ACC112 (cell line): ENCODE data around the gene MRPS7.

Experiments
- H2AFZ ChIP-seq: fragments of 200-600 bp; sonication (generic); one replicate; pipeline ENCODE4 v1.6.0; 2017; ENCODE audit warnings: antibody characterized with exemption, low read length; ENCODE audit not compliant: unreplicated experiment
- H3K27ac ChIP-seq: fragments of 200-600 bp; sonication (generic); 2 replicates; pipeline ENCODE4 v1.5.1; 2014; ENCODE audit warnings: low read depth, mild to moderate bottlenecking, antibody characterized with exemption, low read length, moderate library complexity
- H3K27me3 ChIP-seq: fragments of 200-600 bp; sonication (generic); 2 replicates; pipeline ENCODE4 v1.6.1; 2014; ENCODE audit warnings: mild to moderate bottlenecking, antibody characterized with exemption, low read length, moderate library complexity, mixed read lengths; ENCODE audit not compliant: insufficient read depth
- H3K36me3 ChIP-seq: fragments of 200-600 bp; sonication (generic); 2 replicates; pipeline ENCODE4 v1.6.1; 2016; ENCODE audit warnings: mild to moderate bottlenecking, antibody characterized with exemption, low read length, moderate library complexity, mixed read lengths; ENCODE audit not compliant: insufficient read depth
- H3K4me1 ChIP-seq: fragments of 200-600 bp; sonication (generic); one replicate; pipeline ENCODE4 v1.6.1; 2016; ENCODE audit warnings: low read length, mixed read lengths; ENCODE audit not compliant: insufficient read depth, unreplicated experiment, control insufficient read depth
- H3K4me3 ChIP-seq: fragments of 200-600 bp; sonication (generic); 2 replicates; pipeline ENCODE4 v1.5.1; 2014; ENCODE audit warnings: mild to moderate bottlenecking, low read depth, low read length
- H3K79me2 ChIP-seq: fragments of 200-600 bp; sonication (generic); one replicate; pipeline ENCODE4 v1.6.0; 2016; ENCODE audit warnings: low read length; ENCODE audit not compliant: control insufficient read depth, unreplicated experiment, insufficient read depth

Gene MRPS7

GRCh38 chr17:75260641-75261335 lies 891 bp upstream of the MRPS7 start:
- H2AFZ ChIP-seq: peak overlapping the region; percentile 35
- peak overlapping the region; percentile 94 for H3K27ac ChIP-seq
- H3K4me3 ChIP-seq: peak overlapping the region; percentile 94
- peaks cover 17% of the 10 kb centered on the region for H3K4me1 ChIP-seq
- peaks cover 60% of the 10 kb centered on the region for H3K79me2 ChIP-seq
- no peaks in the 10 kb centered on the region for H3K27me3 ChIP-seq
- peaks cover 4% of the 10 kb centered on the region; the same call in 1 of the 2 replicates for H3K36me3 ChIP-seq

DNA sequence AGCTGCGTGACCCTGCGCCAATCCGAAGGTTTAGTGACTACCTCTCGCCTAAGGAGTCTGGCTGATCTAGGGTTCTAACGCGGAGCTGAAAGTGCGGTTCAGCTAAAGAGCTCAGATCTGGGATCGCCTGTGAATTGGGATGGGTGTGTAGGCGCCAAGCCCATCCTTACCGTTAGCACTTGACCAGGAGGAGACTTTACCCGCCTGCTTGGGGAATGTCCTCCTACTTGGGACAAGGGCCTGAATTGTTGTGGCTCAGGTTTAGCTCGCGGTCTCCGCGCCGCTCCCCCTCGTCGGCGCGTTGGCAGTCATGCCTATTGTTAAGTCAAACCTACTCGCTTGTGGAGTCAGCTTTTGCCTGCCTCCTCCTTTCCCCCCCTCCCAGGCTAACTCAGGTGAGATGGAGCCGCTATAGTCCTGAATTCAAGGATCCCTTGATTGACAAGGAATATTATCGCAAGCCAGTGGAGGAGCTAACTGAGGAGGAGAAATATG lies 480 bp downstream of the MRPS7 start:
- Histone ChIP-seq H3K27ac (peak overlapping the region; percentile 94), H3K27me3 (no peaks in the 10 kb centered on the region), H3K36me3 (peaks cover 9% of the 10 kb centered on the region; the same call in 1 of the 2 replicates), H2AFZ (peak overlapping the region; percentile 95), H3K79me2 (peaks cover 56% of the 10 kb centered on the region), H3K4me1 (peaks cover 17% of the 10 kb centered on the region), H3K4me3 (peak overlapping the region; percentile 94)

GRCh38 chr17:75263055-75263454 lies 1.4 kb downstream of the MRPS7 start:
- Histone ChIP-seq H2AFZ (no peak overlapping the region), H3K79me2 (peaks cover 50% of the 10 kb centered on the region), H3K4me3 (peak overlapping the region; percentile 94), H3K27ac (no peak overlapping the region), H3K27me3 (no peaks in the 10 kb centered on the region), H3K36me3 (peaks cover 9% of the 10 kb centered on the region; the same call in 1 of the 2 replicates), H3K4me1 (peaks cover 17% of the 10 kb centered on the region)

DNA sequence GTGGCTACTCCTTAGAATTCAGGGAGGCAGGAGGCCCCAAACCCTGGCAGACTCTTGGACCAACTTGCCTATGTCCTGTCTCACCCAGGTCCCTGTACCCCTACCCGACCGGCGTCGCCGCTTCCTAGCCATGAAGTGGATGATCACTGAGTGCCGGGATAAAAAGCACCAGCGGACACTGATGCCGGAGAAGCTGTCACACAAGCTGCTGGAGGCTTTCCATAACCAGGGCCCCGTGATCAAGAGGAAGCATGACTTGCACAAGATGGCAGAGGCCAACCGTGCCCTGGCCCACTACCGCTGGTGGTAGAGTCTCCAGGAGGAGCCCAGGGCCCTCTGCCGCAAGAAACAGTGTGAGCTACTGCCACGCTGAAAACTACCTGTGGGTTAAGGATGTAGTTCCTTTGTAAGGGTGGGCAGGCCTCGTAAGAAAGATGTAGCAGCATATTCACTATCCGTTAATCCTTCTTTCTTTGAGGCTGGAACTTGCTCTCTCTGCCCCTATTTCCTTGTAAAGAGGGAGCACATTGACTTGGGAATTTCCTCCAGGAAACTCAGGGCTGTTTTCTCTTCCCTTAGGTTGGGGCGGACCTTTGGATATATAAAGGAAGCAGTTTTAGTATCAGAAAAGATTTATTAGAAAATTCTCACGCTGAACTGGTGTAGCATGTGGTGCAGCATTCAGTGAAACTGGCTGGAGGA lies 4.1 kb downstream of the MRPS7 start:
- peaks cover 13% of the 10 kb centered on the region for H3K4me1 ChIP-seq
- H3K36me3 ChIP-seq: peaks cover 9% of the 10 kb centered on the region; the same call in 1 of the 2 replicates
- H3K79me2 ChIP-seq: peaks cover 24% of the 10 kb centered on the region

GRCh38 chr17:75266316-75267152 lies 4.9 kb downstream of the MRPS7 start:
- H3K4me1 ChIP-seq: peaks cover 13% of the 10 kb centered on the region
- no peak overlapping the region for H3K27ac ChIP-seq
- peaks cover 9% of the 10 kb centered on the region; the same call in 1 of the 2 replicates for H3K36me3 ChIP-seq
- H3K79me2 ChIP-seq: peaks cover 19% of the 10 kb centered on the region
- H2AFZ ChIP-seq: no peak overlapping the region
- H3K4me3 ChIP-seq: no peak overlapping the region
- no peaks in the 10 kb centered on the region for H3K27me3 ChIP-seq

More for the DNA sequence above, 4.1 kb downstream of the MRPS7 start:
- Histone ChIP-seq H2AFZ (no peak overlapping the region), H3K27me3 (no peaks in the 10 kb centered on the region), H3K4me3 (no peak overlapping the region), H3K27ac (no peak overlapping the region)

GRCh38 chr17:75267153-75267410 lies 5.4 kb downstream of the MRPS7 start:
- no peak overlapping the region for H2AFZ ChIP-seq
- H3K4me3 ChIP-seq: no peak overlapping the region
- peaks cover 15% of the 10 kb centered on the region for H3K79me2 ChIP-seq
- peaks cover 17% of the 10 kb centered on the region for H3K4me1 ChIP-seq
- no peak overlapping the region for H3K27ac ChIP-seq
- H3K36me3 ChIP-seq: peaks cover 9% of the 10 kb centered on the region; the same call in 1 of the 2 replicates
- H3K27me3 ChIP-seq: no peaks in the 10 kb centered on the region

GRCh38 chr17:75267411-75268232 lies 5.9 kb downstream of the MRPS7 start:
- H3K4me3 ChIP-seq: no peak overlapping the region
- peaks cover 20% of the 10 kb centered on the region for H3K4me1 ChIP-seq
- no peak overlapping the region for H2AFZ ChIP-seq
- H3K27me3 ChIP-seq: no peaks in the 10 kb centered on the region
- H3K79me2 ChIP-seq: peaks cover 9% of the 10 kb centered on the region
- peaks cover 9% of the 10 kb centered on the region; the same call in 1 of the 2 replicates for H3K36me3 ChIP-seq
- no peak overlapping the region for H3K27ac ChIP-seq

DNA sequence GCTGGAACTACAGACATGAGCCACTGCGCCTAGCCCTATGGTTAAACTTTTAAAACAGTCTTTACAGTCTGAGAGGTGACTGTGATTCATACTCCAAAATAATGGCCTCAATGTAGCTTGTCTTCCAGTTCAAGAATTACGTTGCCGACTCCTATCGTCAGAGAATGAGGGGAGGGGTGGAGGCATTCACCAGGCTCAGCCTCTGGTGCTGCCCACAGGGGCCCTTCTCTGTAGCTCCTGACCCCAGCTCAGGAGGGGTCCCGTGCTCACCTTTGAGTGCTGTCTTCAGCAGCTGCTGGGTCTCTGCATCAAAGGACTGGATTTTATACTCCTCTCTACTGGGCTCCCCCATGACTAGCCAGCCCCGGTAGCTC lies 8.2 kb downstream of the MRPS7 start:
- peaks cover 24% of the 10 kb centered on the region for H3K4me1 ChIP-seq
- H3K36me3 ChIP-seq: peaks cover 5% of the 10 kb centered on the region; the same call in 1 of the 2 replicates
- H3K4me3 ChIP-seq: peak overlapping the region; percentile 86
- no peak overlapping the region for H3K27ac ChIP-seq
- no peaks in the 10 kb centered on the region for H3K27me3 ChIP-seq
- H2AFZ ChIP-seq: peak overlapping the region; percentile 92
- H3K79me2 ChIP-seq: no peaks in the 10 kb centered on the region

- Histone ChIP-seq H2AFZ (peak overlapping the region; percentile 92), H3K4me3 (peak overlapping the region; percentile 86), H3K27ac (peak overlapping the region; percentile 30; the same call in 1 of the 2 replicates), H3K79me2 (no peaks in the 10 kb centered on the region), H3K4me1 (peaks cover 24% of the 10 kb centered on the region), H3K36me3 (peaks cover 5% of the 10 kb centered on the region; the same call in 1 of the 2 replicates), H3K27me3 (no peaks in the 10 kb centered on the region)
These were observed 8.7 kb downstream of the MRPS7 start for GRCh38 chr17:75270218-75270965.
